ENCODE measurements around the gene PPP1R17.

The PPP1R17 gene

DNA sequence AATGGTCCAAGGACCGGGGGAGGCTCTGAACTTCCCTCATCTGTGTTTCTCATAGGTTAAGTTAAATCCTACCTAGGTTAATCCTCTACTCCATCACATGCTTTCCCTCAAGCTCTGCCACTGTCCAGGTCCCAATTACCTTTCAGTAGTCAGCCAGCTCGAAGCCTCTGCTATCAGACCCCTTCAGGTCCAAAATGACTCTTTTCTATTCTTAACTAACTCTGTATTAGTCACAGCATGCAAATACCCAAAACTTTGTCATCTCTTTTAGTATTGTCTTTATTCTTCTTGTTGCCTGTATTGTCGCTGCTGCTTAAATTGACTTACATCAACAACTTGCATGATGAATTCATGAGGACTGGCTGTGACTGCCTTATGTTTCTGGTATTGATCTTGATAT, 15.3 kb downstream of the PPP1R17 start:
- DNase-seq (ENCODE audit: low read depth), result no peak

DNA sequence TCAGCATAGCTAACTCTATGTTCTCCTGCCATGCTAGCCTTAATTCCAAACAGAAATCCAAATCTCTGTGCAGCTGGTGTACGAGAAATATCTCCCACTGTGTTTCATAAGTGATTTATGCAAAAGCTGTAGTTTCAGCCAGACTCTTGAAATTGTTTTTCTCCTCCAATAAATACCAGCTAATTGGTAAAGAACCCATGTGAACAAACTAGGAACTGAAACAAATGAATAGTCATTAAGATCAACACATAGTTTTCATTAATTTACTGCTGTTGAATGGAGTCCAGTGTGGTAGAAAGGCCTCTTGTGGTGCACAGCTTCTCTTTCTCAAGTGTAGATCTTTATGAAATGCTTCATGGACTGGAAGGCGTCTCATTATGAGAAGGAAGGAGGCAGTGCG, 18.4 kb downstream of the PPP1R17 start:
- DNase-seq (ENCODE audit: low read depth), result no peak

DNA sequence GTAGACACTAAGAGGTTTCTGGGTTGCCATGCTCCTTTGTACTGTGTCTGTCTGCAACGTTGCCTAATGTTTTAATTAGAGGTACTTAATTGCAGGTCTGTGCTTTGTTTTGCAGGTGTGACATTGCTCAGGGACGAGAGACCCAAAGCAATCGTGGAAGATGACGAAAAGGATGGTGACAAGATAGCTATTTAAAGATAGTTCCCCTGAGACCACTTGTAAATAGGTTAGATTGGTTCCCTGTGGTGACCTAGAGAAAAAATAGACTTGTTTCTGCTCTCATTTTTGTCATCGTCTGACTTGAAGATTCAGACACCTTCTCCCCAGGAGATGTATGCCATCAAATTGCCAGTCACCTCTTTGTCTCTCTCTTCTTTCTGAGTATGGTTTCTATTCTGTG, 20.1 kb downstream of the PPP1R17 start:
- no peak for DNase-seq (ENCODE audit: low read depth)

DNA sequence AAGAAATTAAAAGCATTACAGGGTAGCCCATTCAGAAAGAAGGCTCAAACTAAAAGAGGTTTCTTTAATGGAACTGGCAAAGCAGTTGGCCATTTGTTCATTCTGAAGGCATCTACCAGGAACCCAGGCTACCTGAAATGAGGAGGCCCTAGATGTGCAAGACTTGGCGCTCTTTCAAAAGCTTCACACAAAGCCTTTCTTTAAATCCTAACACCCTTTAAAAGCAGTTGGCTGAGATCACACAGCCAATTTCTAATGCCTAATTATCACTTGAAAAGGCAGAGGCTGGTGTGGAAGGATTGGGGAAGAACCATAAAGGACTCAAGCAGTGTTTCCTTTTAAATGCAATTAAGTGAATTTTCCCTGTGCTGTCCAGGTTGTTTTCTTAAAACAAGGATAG, 23.2 kb downstream of the PPP1R17 start:
- DNase-seq (ENCODE audit: low read depth), result no peak

DNA sequence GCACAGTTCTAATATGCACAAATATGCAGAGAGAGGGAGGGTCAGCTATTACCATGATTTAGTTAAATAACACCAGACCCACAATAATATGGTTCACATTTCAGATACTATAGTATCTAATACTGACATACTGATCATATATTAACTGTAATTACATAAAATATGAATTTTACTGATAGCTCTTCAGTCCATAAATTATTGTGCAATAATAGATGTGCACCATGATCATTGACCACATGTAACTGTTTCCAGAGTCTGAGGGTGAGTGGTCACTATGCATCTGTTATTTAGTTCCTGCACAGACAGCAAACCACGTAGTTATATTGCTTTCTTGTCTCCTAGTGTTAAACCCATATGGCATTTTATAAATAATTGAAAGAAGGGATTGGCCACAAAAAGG, 29.3 kb downstream of the PPP1R17 start:
- no peak for DNase-seq (ENCODE audit: low read depth)

DNA sequence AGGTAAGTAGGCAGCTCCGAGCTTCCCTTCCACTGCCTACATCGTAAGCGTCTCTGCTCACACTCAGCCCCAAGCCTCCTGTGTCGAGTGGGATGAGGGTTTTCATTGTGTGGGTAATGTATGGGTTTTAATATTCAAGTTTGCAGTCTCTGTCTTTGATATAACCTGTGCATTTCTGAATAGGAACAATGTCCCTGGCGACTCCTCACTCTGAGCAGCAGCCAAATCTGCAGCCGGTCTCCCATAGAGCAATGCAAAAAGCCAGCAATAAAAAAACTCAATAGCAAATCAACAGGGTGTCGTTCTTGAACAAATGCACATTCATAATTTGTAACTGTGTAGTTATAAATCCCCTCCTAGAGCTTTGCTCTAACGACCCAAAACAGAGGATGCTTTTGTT, 33.4 kb downstream of the PPP1R17 start:
- DNase-seq (ENCODE audit: low read depth), result no peak

DNA sequence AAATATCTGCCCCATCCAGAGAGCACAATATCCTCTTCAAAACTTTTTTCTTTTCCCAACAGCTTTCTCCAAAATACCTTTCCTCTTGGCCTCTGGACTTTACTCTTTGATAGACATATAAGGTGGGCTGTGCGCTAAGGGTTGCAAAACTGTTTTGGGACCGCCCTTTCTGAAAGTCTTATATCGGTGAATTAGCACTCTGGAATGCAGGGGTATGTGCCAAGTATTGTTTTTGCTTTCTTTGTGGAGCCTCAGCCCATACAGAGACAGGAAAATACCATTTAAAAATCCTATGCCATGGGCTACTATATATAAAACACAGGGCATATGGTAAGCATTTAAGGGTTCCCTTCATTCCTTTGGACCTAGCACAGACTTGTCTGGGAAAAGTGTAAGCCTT, 37.7 kb downstream of the PPP1R17 start:
- no peak for DNase-seq (ENCODE audit: low read depth)

DNA sequence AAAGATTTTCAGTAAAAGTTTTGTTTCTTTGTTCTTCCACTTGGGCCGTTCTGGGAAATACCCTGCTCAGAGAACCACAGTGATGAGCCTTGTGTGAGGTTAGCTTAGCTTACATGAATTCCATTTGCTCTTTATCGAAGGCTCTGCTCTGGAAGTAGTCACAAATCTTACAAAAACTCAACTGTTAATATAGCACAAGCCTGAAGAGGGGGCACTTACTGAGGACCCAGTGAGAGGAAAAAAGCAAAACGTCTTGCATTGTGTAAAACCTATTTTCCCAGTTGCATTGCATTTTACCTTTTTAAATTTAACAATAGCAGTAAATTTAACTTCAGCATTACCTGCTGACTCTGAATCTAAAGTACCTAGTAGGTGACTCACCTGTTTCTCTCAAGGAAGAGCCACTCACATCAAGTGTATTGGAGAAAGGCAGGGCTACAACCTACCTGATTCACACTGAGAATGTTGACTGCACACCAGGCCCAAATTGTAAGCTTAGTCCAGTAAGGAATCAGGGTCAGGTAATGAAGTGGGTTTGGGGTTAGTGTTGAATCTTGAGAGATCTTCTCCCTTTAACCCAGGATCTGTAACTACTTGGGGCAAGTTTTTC, 42.3 kb downstream of the PPP1R17 start:
- DNase-seq (ENCODE audit: low read depth), result no peak

DNA sequence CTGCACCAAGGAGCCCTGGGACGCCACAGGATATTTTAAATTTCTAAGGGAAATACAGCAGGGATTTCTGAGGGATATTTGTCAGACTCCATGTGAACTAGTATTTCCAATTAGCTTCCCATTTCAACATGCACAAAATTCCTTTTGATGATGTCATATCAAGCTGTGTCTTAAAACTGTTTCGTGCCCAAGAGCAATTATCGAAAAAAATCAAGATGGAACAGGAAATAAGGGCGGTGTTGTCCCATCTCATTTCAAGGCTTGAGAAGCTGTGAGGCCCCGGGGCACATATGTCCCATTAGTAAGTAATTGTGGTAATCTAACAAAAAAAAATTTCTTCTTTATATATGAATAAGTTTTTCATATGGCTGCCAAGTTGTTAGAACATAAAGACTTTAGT, 47.4 kb downstream of the PPP1R17 start:
- DNase-seq (ENCODE audit: low read depth), result no peak

DNA sequence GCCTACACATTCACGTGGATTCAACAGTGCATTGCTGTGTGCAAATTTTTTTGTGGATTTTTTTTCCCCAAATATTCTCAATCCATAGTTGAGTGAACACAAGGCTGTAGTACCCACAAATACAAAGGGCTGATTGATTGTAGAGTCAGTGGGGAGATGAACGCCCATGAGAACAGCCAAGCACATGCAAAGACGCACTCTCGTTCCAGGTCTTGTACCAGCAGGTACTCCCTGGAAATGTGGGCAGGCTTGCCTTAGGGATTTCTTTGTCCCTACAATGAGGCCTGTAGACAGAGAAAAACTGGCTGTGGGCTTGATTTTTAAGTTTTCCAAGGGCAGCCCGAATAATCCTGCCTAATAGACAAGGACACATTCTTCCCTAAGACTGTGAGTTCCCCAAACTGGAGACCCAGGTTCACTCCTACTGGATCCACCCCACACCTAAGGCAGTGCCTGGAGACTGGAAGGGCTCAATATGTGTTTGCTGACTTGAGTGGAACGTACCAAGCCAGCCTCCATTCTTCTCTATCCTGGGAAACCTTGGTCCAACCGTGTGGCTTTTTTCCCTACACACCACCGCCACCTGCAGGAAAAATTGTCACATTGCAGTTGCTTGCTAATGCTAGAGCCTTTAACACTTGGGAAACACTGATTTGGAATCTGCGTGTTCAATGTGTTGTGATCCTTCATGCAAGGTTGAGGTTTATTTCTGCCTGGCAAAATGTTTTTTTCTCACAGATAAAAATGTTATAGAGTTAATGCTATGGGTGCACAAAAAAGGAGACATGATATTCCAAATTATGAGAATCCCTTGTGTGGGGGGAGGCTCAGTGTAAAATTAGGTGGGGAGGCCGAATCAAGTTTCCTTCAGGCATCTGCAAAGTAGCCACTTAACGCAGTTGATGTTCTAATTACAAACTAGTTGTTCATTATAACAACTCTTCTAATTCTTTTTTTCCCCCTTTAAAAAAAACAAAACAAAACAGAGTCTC, 49.3 kb downstream of the PPP1R17 start:
- DNase-seq (ENCODE audit: low read depth), result peak; percentile 18

DNA sequence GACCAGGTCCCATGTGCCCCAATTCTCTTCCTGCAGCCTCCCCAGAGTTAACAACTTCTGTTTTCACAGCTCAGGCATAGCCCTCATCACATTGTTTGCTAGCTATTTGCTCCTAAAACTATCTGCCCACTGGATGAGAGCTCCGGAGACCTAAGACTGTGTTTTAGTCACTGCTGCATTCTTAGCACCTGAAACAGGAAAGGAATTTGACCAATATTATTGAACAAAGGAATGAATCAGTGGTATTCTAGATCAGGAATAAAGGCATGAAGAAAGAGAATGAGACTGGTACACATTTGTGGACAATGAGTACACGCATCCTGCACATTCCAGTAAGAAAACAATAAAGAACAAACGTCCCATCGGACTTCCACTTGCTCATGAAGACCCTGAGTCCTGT, 54.8 kb downstream of the PPP1R17 start:
- no peak for DNase-seq (ENCODE audit: low read depth)

DNA sequence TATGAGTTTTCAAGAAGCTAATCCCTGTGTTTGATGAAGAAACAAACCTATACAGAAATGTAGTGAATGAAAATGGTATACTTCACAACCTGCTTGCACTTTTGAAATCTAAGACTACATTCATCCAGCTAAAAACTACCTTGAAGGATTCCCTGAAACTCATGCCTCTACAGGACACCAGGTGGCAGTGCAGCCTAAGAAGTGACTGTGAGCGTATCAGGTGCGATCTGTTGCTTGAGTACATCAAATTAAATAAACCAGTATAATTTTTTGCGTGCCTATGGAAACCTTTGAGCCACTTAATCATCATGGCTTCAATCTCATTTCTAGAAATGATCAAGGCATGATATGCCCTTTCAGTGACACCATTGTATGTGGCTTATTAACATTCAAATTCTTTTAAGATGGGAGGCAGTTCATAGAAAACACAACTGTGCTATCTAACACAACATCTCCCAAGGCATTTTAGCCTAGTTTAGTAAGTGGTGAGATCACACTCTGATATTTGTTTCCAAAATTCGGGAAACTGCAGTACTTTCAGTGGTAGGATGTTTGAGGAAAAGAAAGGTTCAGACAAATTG, 57.4 kb downstream of the PPP1R17 start:
- peak; percentile 45 for DNase-seq (ENCODE audit: low read depth)

DNA sequence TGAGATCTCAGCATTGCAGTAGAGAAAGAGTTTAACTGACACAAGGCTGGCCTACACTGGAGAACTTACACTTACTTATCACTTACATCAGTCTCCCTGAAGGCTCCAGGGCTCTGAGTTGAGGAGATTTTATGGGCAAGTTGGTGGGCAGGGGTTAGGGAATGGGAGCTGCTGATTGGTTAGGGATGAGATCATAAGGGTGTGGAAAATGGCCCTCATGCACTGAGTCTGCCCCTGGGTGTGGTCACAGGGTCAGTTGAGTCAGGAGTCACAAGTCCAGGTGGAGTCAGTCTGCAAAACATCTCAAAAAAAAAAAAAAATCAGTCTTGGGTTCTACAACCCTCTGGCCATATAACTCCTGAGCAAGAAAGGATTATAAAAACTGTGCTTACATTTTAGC, 60.5 kb downstream of the PPP1R17 start:
- DNase-seq (ENCODE audit: low read depth), result no peak

DNA sequence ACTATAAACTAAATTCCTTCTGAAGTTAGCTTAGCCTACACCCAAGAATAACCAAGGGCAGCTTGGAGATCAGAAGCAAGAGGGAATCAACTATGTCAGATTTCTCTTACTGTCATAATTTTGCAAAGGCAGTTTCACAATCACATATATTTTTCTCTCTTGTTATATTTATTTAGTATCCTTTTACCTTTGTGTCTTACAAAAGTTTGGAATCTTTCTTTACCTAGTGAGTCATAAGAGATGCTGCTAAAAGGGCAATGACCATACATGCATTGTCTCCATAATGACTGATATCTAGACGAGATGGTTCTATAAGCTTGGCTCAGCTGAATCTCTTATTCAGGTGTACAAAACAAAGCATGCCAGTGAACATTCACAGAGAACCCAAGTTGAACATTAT, 61.1 kb downstream of the PPP1R17 start:
- DNase-seq (ENCODE audit: low read depth), result no peak

DNA sequence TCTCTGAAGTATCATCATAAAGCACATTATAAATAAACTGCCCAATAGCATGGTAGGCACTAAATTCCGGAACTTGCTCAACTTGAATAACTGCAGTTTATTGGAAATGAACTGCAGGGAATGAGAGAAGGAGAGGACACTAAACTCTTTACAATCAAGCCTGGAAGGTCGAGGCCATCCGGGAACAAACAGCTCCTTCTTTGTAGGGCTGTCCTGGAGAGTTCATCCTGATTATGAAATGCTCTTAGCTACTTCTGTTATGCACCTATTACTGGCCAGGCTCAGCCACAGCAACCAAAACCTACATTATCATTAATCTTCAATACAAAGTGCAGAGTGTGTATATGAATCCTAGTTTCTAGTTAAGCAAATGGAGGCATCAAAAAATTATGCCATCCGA, 64.7 kb downstream of the PPP1R17 start:
- no peak for DNase-seq (ENCODE audit: low read depth)

Measured in fibroblast of gingiva (primary cell).